HG02943 (cell line): Measurements from ENCODE around the gene COL6A3.
"Not testable (repeated sequence)": the region's sequence is repeated elsewhere in the genome, so short reads cannot be mapped to it uniquely, and the experiment has no call there.

Experiments
- ATAC-seq: cut with Tn5 transposase; IDR thresholded peaks from one replicate; pipeline ENCODE4 v1.9.1; 2021; ENCODE audit warnings: mild to moderate bottlenecking, low read depth, moderate library complexity; ENCODE audit not compliant: unreplicated experiment

Gene COL6A3

GRCh38 chr2:237321746-237322145 is 92.2 kb downstream of the COL6A3 start:
- no peak for ATAC-seq

GRCh38 chr2:237320801-237321560 is 93.0 kb downstream of the COL6A3 start:
- ATAC-seq: no peak

GRCh38 chr2:237319887-237320286 is 94.1 kb downstream of the COL6A3 start:
- no peak for ATAC-seq

GRCh38 chr2:237319086-237319820 is 94.7 kb downstream of the COL6A3 start:
- ATAC-seq: no peak

GRCh38 chr2:237316339-237316738 is 97.6 kb downstream of the COL6A3 start:
- ATAC-seq: no peak

GRCh38 chr2:237315829-237316225 is 98.1 kb downstream of the COL6A3 start:
- ATAC-seq: no peak

GRCh38 chr2:237315170-237315828 is 98.7 kb downstream of the COL6A3 start:
- no peak for ATAC-seq

- ATAC-seq: no peak
Observed at GRCh38 chr2:237314681-237315080, 99.3 kb downstream of the COL6A3 start.

- ATAC-seq: no peak
Observed at GRCh38 chr2:237314198-237314597, 99.8 kb downstream of the COL6A3 start.

GRCh38 chr2:237312021-237312755 is 101.8 kb downstream of the COL6A3 start:
- no peak for ATAC-seq

- no peak for ATAC-seq
Observed at GRCh38 chr2:237310515-237311114, 103.3 kb downstream of the COL6A3 start.

- no peak for ATAC-seq
Observed at GRCh38 chr2:237309416-237309815, 104.5 kb downstream of the COL6A3 start.

- no peak for ATAC-seq
Observed at GRCh38 chr2:237309011-237309410, 105.0 kb downstream of the COL6A3 start.

- ATAC-seq: no peak
Observed at GRCh38 chr2:237307474-237307873, 106.5 kb downstream of the COL6A3 start.

- ATAC-seq: no peak
Observed at GRCh38 chr2:237306787-237307170, 107.2 kb downstream of the COL6A3 start.

GRCh38 chr2:237306083-237306786 is 107.7 kb downstream of the COL6A3 start:
- no peak for ATAC-seq

GRCh38 chr2:237305579-237305978 is 108.4 kb downstream of the COL6A3 start:
- no peak for ATAC-seq

- ATAC-seq: no peak
Observed at GRCh38 chr2:237304763-237305514, 109.0 kb downstream of the COL6A3 start.

GRCh38 chr2:237303244-237303643 is 110.7 kb downstream of the COL6A3 start:
- not testable (repeated sequence) for ATAC-seq
